Measurements from ENCODE around the gene GCK.

The GCK gene

GRCh38 chr7:44189286-44189992, at the start of gene GCK:
Gene GCK (minus strand): TSS chr7:44189439. CDS start chr7:44188953, 486 bp downstream.
- FAIRE-seq, result no peak
- DNase-seq (ENCODE audit: low spot score), result no peak

GRCh38 chr7:44238116-44238695, 49.0 kb upstream of the GCK start:
- no peak for DNase-seq (ENCODE audit: low spot score)
- FAIRE-seq, result peak; percentile 62

GRCh38 chr7:44237696-44238095, 48.5 kb upstream of the GCK start:
- FAIRE-seq, result no peak
- no peak for DNase-seq (ENCODE audit: low spot score)

GRCh38 chr7:44236333-44236728, 47.1 kb upstream of the GCK start:
- no peak for DNase-seq (ENCODE audit: low spot score)

GRCh38 chr7:44235582-44236332, 46.5 kb upstream of the GCK start:
- FAIRE-seq (no peak), DNase-seq (ENCODE audit: low spot score) (no peak)

More at GRCh38 chr7:44236333-44236728, 47.1 kb upstream of the GCK start:
- FAIRE-seq, result no peak

GRCh38 chr7:44235066-44235465, 45.8 kb upstream of the GCK start:
- FAIRE-seq (no peak), DNase-seq (ENCODE audit: low spot score) (no peak)

GRCh38 chr7:44232901-44233715, 43.9 kb upstream of the GCK start:
- FAIRE-seq, result no peak
- DNase-seq (ENCODE audit: low spot score), result no peak

GRCh38 chr7:44232396-44232795, 43.2 kb upstream of the GCK start:
- FAIRE-seq, result no peak
- no peak for DNase-seq (ENCODE audit: low spot score)

GRCh38 chr7:44231088-44231487, 41.8 kb upstream of the GCK start:
- DNase-seq (ENCODE audit: low spot score) (no peak), FAIRE-seq (no peak)

GRCh38 chr7:44230286-44230685, 41.0 kb upstream of the GCK start:
- no peak for DNase-seq (ENCODE audit: low spot score)
- no peak for FAIRE-seq

GRCh38 chr7:44229546-44230105, 40.4 kb upstream of the GCK start:
- DNase-seq (ENCODE audit: low spot score), result no peak
- no peak for FAIRE-seq

- no peak for FAIRE-seq
- DNase-seq (ENCODE audit: low spot score), result no peak
Observed at GRCh38 chr7:44228571-44229350, 39.5 kb upstream of the GCK start.

GRCh38 chr7:44227911-44228310, 38.7 kb upstream of the GCK start:
- DNase-seq (ENCODE audit: low spot score), result no peak
- FAIRE-seq, result no peak

GRCh38 chr7:44226396-44226753, 37.1 kb upstream of the GCK start:
- no peak for DNase-seq (ENCODE audit: low spot score)
- FAIRE-seq, result no peak

GRCh38 chr7:44225566-44226395, 36.5 kb upstream of the GCK start:
- DNase-seq (ENCODE audit: low spot score), result no peak
- FAIRE-seq, result no peak

GRCh38 chr7:44224974-44225565, 35.8 kb upstream of the GCK start:
- DNase-seq (ENCODE audit: low spot score), result no peak
- no peak for FAIRE-seq

- no peak for FAIRE-seq
- no peak for DNase-seq (ENCODE audit: low spot score)
Observed at GRCh38 chr7:44224080-44224973, 35.1 kb upstream of the GCK start.

- FAIRE-seq (no peak), DNase-seq (ENCODE audit: low spot score) (no peak)
Observed at GRCh38 chr7:44223362-44224079, 34.3 kb upstream of the GCK start.

All from urothelium cell line (cell line).